Skin of body (tissue), 2 donors: ENCODE results near the gene CNBD2. TPM values are rescaled to one million over a fixed set of nuclear protein-coding genes. Genes with fewer than 3 reads are reported as not detected.
"Not testable (repeated sequence)": the region's sequence is repeated elsewhere in the genome, so short reads cannot be mapped to it uniquely, and the experiment has no call there.

Experiments
- DNase-seq: peaks from one replicate; lab custom pipeline; 2025; lab: John Stamatoyannopoulos, UW
- total RNA-seq: library from RNA; depleted of rRNA; stranded (reverse); fragments of >200 nt; gene quantifications from one replicate; pipeline ENCODE4 v1.2.3, GENCODE V29; 2014

The CNBD2 gene
- total RNA-seq: 2.7 TPM

- no peak for DNase-seq
These were observed at the start of gene CNBD2 for GRCh38 chr20:35967979-35968640. CNBD2 (plus strand) TSS chr20:35968590; CDS start chr20:35968763, 173 bp downstream.

- no peak for DNase-seq
These were observed 47.9 kb upstream of the CNBD2 start for GRCh38 chr20:35920523-35920922.

- DNase-seq: no peak
These were observed 39.1 kb upstream of the CNBD2 start for GRCh38 chr20:35929301-35929700.

DNA sequence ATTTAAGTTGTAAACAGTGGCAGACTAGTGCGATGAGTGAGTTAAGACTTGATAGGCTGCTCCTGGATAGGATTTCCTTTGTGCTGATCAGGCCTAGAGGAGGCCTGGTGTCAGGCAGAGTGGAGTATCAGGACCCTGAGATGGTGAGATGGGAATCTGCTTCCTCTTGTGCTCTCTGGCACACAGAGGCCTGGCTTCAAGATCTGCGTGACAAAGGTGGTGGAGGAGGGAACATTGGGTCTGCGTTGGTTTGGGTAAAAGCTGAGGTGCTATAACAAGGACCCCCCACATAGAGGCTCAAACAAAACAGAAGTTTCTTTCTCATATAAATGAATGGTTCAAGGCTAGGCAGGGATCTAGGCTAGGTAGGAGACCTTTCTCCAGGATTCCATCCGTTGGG, 34.3 kb upstream of the CNBD2 start:
- no peak for DNase-seq

DNA sequence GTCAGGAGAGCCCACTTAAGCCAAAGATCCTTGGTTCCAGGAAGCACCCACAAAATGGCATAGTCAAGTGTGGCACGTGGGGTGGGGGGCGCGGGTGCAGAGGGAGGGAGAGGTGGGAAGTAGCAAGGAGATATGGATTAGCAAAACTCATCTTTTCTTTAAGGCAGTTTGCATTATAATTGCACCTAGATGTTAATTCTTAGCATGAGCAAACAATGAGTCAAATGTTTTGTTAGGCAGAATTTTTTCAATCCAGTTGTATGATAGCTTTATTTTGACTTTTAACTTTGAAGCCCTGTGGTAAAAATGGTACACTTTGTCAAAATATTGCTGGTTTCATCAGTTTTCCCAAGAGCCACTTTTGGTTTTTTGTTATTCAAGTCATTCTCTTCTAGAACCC, 29.1 kb upstream of the CNBD2 start:
- no peak for DNase-seq

DNA sequence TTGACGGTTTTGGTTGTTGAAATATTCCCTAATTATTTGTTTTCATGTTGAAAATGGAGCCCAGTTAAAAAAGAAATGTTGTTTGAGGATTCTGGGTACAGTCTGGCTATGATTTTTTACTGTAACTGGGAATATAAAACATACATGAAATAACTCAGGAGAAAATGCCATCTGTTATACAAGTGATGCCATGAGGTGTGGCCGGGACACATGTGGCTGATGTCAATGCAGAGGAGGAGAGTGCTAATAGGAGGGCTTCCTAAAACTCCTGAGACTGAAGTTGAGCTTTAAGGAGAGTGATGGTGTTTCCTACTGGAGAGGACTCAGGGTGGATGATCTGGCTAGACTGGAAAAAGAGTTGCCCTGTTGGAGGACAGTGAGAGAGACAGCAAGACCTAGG, 26.8 kb upstream of the CNBD2 start:
- DNase-seq: no peak

DNA sequence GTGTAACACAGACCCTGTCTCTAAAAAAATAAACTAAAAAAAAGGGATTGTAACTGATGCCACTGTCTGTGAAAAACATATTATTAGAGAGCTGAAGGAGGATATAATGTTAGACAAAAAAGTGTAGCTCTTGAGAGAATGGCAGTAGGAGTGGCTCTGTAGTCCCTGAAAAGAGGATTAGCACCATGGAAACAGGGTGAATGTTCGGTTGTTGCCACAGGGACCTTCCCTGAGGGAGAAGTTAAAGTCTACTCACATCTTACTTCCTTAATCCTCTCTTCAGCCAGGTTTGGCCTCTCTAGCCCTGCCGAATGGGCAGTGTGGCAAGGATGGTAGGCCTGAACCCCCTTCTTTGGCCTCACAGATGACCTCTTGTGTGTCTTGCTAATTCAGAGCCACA, 26.1 kb upstream of the CNBD2 start:
- no peak for DNase-seq

DNA sequence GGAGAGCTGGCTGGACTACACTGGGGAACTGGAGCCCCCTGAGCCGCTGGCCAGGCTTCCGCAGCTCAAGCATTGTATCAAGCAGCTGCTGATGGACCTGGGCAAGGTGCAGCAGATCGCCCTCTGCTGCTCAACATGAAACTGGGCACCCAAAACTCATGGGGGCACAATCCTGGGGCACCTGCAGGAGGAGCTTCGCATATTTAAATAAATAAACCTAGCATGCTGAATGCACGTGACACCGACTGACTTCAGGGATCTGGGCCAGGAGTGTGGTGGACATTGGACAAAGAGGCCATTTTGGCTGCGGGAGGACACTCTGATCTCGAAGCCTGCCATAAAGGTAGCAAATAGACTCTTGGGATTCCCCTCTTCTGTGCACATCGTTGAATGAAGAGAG, 20.9 kb upstream of the CNBD2 start:
- DNase-seq: no peak

GRCh38 chr20:35947907-35948306, 20.5 kb upstream of the CNBD2 start:
- no peak for DNase-seq

DNA sequence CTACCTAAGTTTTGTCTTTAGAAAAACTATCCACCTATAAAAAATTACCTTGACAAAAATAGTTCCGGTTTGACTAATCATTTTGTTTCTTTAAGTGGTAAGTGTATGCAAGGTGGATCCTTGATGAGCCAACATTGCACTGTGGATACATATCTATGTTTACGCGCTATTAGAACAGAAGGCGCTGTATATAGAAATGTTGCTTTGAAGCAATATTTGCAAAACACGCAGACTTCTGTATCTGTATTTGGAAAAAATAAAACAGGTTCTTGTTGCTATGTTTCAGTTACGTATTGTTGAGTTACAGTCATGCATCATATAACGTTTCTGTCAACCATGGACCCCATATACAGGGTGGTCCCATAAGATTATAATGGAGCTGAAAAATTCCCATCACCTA, 18.3 kb upstream of the CNBD2 start:
- no peak for DNase-seq

GRCh38 chr20:35952080-35952479, 16.3 kb upstream of the CNBD2 start:
- not testable (repeated sequence) for DNase-seq

GRCh38 chr20:35952480-35953386, 15.7 kb upstream of the CNBD2 start:
- no peak for DNase-seq

- no peak for DNase-seq
These were observed 14.8 kb upstream of the CNBD2 start for GRCh38 chr20:35953387-35954199.

DNA sequence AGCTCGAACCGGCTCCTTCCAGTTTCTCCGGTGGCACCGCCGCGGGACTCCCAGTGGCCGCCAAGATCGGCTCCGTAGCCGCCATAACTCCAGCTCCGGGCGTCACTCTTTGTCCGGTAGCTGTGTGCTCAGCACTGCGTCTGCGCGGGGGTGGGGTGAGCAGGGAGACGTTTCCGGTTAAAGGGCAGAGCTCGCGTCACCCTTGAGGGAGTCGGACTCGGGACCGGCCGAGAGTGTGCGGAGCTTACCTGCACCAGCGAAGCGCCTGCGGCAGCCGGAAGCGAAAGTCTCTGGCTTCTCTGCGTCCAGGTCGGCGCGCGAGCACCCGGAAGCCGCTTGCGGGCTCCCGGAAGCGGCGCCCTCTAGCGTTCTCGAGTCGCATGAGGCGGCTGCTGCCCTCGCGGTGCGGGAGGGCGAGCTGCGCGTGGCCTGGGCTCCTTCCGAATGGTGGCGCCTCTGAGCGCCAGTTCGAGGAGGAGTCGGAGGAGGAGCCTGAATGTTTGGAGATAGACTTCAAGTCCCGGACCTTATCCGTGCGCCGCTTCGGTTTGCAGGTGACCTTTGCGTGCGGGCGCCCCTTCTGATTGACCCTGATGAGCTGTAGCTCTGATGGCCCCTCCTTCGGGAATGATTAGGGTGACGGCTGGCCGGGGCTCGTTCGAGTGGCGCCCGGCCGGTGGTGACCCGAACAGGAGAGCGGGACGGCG, 14.0 kb upstream of the CNBD2 start, which contains the start of gene SCAND1:
TSS of gene SCAND1 (minus strand) at position 303 of the 707 bp plus-strand sequence. CDS start at position 85, 218 bp downstream.
- peak; percentile 98 for DNase-seq

- peak; percentile 42 for DNase-seq
These were observed 13.5 kb upstream of the CNBD2 start for GRCh38 chr20:35954907-35955251.

DNA sequence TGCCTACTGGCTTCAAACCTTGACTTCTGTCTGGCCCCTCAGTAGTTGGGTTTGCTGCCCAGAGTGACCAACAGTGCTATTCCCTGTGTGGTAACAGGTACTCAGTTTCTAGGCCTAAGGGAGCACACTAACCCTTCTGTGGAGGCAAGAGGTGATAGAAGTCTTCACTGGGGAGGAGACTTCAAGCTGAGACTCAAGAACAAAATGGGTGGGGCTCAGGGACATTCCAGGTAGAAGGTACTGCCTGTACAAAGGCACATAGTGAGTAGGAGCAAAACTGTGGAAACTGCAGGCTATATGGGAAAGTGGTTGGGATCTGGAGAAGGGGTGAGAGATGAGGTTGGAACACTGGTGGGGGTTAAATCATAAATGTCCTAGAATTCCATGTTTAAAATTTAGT, 11.8 kb upstream of the CNBD2 start:
- no peak for DNase-seq

DNA sequence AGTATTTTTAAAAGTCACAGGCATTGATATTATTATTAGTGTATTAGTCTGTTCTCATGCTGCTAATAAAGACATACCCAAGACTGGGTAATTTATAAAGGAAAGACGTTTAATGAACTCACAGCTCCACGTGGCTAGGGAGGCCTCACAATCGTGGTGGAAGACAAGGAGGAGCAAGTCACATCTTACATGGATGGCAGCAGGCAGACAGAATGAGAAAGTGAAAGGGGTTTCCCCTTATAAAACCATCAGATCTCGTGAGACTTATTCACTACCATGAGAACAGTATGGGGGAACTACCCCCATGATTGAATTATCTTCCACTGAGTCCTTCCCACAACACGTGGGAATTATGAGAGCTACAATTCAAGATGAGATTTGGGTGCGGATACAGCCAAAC, 9.1 kb upstream of the CNBD2 start:
- not testable (repeated sequence) for DNase-seq

GRCh38 chr20:35963878-35964277, 4.5 kb upstream of the CNBD2 start:
- no peak for DNase-seq

DNA sequence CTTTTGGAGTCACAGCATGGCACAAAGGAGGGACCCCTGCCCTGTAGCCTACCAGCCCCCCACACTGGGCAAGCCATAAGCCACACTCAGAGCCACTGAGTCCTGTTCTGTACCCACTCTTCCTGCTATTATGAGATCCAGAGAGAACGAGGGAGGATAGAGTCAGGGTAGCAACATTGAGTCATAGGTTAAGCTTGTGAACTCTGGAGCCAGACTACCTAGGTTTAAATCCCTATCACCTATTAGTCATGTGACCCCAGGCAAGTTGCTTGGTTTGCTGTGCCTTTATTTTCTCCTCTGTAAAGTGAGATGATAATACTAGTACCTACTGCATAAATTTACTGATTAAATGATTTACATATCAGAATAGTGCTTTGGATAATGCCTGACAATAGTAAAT, 540 bp downstream of the CNBD2 start:
- no peak for DNase-seq

DNA sequence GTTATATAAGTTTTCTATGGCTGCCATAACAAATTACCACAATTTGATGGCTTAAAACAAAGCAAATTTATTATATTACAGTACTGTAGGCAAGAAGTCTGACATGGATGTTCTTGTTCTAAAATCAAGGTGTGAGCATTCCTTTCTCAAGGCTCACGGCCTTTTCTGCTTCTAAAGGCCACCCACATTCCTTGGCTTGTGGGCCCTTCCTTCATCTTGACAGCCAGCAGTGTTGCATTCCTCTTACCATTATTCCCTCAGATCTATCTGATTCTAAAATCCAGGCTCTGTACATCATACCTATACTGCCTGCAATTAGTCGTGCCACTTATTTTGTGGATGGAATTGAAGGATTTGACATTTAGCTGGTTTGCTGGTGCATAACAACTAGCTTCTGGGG, 3.6 kb downstream of the CNBD2 start:
- DNase-seq: no peak

DNA sequence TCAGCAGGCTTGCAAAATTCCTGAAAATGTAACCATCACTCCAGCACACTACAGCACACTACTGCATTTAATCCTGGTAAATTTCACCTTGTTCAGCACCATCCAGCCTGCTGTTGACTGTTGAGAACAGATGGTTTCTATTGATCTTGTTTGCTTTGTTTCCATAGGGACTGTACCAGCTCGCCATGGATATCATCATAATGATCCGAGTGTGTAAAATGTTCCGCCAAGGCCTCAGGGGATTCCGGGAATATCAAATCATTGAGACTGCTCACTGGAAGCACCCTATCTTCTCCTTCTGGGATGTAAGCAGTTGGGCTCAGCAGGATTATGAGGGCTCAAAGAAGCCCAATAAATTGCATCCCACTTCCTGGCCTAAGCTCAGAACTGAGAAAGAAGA, 4.1 kb downstream of the CNBD2 start:
- no peak for DNase-seq
